ENCODE data around the gene INPP5E.

INPP5E gene

DNA sequence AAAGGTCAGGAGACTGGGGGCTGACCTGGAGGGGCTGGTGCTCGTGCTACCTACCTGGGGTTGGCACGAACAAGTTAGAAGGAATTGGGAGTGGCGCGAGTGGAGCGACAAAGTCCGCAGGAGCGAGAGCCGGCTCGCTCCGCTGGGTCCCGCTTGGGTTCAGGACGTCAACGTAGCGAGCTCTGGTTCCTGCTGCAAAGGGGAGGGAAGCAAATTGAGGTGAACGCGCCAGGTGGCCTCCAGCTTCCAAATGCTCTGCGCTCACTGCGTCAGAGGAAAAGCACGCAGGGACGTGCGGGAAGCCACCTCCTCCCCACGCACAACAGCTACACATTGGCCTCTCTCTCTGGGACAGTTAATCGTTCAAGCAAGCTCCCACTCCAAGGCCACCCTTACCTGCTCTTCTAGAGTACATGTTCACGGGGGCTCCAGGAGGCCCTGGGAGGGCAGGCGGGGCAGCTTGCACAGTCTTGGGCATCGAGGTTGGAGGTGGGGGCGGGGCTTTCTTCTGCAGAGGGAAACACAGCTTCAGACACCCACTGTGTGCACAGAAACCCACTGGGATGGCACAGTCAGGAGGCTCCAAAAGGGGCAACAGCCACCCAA, 7.6 kb upstream of the INPP5E start:
- ATAC-seq, result no peak

DNA sequence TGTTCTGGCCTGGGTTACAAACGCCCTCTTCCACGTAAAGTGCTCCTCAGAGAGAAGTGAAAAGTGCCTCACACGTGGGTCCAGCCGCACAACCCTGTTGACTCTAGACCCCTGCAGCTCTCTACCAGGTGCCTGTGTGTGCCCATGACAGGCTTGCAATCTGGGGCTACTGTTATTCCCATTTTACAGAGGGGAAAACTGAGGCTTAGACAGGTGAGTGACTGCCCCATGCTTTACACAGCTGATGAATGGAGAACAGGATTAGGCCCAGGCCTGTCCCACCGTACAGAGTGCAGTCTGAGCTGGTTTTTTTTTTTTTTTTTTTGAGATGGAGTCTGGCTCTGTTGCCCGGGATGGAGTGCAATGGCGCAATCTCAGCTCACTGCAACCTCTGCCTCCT, 6.2 kb upstream of the INPP5E start:
- no peak for ATAC-seq

DNA sequence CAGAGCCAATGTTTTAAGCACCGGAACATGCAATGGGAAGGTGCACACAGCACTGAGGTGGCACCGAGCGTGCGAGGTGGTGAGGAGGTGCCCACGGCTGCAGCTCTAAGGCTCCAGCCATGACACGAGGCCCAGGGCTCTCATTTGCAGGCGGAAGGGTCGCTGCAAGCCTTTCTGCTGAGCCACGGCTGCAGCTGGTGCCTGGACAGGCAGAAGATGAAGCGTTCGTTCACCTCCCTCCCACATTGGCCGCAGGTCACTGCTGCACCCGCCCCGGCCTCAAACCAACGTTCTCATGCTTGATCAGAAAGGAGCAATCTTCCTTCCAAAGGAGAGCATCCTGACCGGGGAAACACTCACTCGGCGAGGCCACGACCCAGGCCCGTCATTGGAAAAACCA, 4.5 kb upstream of the INPP5E start:
- ATAC-seq, result no peak

DNA sequence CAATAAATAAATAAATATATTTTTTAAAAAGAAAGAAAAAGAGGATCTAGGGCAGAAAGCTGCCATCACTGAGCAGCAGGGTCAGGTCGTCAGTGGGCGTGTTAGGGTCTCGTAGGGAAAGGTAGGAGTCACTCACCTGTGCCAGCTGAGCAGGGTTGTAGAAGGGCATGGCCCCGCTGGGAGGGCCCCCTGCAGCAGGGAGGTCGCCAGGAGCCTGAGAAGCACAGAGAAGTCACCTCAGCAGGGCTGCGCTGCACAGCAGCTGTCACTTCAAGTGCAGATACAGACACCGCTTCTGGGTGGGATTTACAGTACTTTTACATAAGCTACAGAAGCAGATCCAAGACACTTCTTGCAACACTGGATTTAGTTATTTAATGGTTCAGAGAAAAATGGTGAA, 4.0 kb upstream of the INPP5E start:
- no peak for ATAC-seq

DNA sequence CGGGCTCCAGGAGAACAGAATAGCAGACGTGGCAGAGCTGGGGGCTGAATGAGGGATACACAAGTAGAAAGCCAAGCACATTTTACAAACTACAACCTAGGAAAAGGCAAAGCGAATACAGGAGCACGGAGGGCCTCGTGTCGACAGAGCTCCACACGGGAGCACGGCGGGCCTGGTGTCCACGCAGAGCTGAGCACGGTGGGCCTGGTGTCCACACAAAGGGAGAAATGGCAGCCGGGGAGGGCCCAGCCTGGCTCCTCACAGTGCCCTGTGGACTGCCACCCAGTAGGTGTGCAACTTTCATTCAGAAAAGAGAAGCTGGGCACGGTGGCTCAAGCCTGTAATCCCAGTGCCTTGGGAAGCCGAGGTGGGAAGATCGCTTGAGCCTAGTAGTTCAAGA, 3.4 kb upstream of the INPP5E start:
- no peak for ATAC-seq

DNA sequence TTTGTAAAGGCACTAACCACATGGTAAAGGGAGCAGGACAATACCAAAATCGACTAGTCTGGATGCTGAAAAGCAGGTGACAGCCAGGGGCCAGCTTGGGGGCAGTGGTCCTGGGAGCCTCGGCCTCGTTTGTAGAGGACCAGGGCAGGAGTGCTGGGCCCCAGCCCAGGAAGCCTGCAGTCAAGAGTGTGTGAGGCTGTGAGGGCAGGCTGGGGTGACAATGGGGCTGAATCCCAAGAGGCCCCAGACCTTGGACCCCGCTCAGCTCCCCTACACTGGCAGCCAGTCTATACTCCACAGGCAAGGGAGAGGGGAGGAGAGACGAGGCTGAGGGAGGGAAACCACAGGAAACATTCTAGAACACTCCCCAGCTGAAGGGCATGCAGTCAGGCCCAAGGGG, 2.6 kb upstream of the INPP5E start:
- no peak for ATAC-seq

DNA sequence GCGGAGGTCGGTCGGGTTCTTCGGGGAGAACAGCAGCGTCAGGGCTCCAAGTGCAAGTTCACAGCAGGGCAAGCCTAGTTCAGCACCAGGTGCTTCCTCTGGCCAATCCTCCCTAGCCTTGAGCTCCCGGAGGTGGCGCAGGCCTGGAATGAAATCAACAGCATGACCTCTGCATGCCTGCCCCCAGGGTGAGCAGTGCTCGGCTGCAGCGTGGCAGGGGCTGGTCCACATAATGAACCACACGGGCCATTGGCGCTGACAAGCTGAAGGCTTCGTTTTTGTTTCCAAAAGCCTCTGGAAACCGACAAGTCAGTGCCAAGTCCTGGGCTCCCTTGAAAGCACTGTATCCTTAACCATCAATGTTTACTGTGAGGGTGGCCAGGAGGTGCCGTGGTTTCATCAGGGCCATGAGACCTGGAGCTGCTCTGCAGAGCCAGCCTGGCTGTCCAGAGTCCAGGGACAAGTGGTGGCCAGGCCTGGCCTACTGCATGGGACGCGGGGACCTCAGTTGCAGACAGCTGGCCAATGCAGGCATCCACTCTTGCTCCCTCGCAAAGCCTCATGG, 2.1 kb upstream of the INPP5E start:
- ATAC-seq, result no peak

DNA sequence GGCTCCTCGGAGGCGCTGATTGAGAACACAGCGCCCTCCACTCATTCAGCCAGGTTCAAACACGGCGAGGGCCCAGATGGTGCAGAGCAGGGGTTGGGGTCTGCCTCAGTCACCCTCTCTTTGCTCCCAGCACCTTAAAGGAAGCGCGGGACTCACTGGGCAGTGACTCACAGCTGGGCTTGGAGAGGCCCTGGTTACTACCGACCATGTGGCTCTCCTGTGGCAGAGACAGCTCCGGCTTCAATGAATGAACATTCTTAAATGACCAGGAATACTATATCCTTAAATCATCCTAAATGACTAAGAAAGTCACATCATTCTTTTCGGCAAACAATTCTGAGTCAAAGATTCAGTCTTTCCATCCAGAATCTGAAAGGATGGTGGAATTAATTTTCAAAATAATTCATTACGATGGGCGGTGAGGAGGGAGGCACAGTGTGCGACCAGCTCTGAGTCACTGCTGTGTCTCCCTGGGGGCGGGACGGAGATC, 1.6 kb upstream of the INPP5E start:
- ATAC-seq, result no peak

DNA sequence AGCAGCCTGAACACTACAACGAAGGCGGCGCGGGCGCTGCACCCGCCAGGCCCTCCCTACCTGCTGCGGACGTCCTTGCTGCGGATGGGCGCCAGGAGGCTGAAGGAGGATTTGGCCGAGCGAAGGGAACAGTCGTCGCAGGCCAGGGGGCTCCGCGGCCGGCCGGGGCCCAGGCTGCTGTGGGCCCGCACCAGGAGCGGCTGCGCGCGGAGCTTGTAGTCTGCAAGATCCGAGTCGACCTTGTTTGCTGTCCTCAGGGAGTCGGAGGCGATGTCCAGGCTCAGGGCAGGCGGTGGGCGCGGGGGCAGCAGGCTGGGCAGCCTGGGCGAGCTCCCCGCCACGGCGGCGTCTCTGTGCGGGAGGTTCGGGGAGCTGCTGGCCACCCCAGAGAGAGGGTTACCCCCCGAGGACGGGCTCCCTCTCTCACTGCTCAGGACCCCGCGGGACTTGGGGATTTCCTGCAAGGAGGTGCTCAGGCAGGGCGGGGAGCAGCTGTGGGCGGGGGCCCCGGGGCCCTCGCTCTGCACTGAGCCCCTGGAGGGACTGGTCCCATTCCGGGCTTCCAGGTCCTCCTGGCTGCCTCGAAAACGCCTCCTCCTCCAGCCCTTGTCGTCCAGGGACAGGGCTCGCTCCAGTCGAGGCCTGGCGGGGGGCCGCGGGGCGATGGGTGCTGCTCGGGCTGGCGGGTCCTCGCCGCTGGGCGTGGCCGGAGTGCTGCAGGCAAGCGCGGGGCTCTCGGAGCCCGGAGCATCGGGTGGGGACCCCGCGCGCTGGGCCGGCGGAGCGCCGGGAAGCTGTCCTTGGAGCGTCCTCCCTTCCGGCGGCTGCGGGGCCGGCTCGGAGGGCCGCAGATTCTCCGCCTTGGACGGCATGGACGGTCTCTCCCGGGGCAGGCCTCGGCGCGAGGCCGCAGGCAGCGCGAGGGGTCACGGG, 831 bp downstream of the INPP5E start:
- ATAC-seq, result peak; percentile 74 to 77

DNA sequence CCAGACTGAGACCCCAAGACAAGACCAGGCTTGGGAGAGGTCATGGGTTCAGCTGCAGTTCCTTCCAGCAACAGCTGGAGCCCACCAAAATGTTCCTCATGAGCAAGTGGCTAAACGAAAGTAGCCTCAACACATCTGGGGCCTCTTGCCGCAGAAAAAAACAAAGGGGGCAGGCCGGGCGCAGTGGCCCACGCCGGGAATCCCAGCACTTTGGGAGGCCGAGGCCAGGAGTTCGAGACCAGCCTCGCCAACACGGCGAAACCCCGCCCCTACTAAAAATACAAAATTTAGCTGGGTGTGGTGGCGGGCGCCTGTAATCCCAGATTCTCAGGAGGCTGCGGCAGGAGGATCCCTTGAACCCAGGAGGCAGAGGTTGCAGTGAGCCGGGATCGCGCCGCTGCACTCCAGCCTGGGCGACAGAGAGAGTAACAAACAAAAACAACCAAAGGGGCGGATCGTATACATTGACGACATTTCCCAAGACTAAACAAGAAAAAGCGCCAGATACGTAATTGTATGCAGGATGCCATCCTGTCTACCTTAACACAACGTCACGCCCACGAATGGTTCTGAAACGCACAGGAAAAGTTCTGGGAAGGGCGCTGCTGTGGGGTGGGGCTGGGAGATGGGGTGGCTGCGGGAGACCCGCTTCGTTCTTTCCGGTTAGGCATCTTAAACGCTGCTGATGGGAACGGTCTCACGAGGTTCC, 1.7 kb downstream of the INPP5E start:
- no peak for ATAC-seq

DNA sequence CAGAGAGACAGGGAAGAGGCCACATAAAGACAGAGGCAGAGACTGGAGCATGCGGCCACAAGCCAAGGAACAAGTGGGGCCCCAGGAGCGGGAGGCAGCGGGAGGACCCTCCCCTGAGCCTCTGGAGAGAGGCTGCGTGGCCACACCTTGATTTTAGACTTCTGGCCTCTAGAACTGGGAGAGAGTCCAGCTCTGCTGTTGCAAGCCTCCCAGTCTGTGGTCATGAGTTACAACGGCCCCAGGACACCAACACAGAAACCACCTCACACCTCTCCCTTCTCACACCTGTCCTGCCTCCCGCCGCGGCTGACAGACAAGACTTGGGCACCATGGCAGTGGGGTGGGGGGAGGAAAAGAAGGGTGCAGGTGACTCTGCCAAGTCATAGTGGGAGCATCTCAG, 2.2 kb downstream of the INPP5E start:
- ATAC-seq, result no peak

DNA sequence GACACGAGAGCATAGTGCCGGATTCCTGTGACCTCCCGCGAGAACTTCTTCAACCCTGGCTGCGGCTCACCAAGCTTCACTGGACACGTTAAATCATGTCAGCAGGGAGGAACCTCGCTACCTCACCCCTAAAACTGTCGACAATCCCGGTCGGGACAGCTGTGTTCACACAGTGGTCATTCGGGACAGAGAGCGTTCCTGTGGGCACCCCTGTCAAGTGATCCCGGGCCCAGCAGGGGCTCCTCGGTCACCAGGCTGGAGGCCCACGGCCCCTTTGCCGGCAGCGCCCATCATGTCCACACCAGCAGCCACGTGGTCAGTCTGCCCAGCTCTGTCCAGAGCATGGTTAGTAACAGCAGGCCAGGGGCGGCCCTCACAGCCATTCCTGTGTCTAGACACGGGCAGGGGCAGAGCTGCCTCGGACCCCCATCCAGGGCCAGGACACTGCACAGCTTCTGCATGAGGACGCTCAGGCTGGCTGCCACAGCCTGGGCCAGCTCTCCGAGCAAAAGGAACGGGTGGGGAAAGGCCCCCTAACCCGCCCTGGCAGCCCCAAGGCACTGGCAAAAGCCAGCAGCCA, 3.5 kb downstream of the INPP5E start:
- no peak for ATAC-seq

DNA sequence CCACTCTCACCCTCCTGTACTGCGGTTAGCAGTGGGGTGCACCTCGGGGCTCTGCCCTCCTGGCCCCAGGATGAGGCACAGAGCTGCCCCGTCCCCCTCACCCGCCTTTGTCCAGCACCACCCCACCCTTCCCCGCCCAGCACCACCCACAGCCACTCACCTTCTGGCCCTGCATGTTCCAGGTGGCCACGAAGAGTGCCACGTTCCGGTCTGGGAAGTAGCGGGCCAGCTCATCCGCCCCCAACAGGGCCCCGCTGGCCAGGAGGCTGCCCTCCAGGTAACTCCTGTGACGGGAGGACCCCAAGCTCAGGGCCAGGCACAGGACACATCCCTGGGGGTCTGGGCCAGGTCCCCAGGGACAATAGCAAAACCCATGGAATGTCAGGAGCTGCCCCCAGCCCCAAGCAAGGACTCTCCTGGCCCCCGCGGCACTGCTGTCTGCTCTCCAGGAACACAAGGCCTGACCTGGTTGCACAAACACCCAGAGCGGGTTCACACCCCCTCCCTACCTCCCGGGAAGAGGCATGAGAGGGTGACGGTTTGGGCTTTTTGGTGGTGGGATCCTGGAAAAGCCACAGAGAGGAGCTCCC, 5.0 kb downstream of the INPP5E start:
- ATAC-seq, result no peak

DNA sequence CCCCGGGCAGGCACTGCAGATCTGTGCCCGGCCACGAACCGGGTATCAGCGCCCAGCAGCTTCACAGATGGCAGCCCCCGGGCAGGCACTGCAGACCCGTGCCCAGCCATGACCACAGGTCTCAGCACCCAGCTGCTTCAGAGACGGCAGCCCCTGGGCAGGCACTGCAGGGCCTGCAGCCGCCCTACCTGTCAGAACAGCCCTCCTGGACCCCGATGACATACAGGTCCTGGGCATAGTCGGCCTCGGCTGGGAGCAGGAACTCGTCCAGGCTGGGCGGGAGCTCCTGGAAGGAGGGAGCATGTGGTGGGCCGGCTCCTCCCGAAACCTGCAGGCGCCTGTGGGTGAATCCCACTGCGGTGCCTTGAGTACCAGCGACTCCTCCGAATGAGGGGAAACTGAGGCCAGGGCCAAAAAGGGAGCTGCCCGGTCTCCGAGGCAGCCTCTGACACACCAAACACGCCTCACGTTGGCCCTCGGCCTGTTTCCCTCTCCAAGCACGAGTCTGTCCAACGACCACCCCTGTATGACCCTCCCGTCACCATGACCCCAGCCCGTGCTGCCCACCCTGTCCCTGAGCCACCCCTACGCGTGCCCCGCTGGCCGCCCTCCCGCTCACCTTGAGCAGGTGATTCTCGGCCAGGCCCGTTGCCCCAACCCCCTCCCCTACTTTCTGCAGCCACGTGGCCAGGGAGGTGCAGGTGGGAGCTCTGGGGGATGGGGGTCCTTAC, 5.6 kb downstream of the INPP5E start:
- no peak for ATAC-seq

DNA sequence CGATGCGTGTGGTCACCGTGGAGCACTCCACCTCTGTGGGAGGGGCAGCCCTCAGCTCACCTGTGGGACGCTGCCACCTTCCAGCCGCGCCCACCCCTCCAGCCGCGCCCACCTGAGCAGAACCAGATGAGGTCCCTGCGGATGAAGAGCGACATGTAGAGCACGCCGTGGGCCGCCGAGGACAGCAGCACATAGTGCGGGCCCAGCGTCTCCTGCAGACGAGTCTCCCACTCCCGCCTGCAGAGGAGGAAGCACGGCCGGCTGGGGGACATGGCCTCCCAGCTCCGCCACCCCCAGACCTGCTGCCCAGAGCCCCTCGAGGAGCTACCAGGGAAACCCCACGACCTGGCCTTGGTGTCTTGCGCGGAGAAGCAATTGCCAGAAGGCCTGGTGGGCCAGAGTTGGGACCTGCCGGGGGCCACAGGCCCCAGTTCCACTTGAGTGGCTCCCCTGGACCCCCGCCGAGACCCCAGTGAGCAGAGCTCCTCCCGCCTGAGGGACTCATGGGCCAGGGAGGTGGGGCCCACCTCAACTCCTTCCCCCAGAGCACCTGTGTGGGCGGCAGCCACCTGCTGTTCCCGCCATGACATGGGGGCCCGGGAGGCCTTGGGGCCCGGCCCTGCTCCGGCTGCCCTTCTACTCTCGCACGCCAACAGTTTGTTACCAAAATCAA, 6.5 kb downstream of the INPP5E start:
- no peak for ATAC-seq

DNA sequence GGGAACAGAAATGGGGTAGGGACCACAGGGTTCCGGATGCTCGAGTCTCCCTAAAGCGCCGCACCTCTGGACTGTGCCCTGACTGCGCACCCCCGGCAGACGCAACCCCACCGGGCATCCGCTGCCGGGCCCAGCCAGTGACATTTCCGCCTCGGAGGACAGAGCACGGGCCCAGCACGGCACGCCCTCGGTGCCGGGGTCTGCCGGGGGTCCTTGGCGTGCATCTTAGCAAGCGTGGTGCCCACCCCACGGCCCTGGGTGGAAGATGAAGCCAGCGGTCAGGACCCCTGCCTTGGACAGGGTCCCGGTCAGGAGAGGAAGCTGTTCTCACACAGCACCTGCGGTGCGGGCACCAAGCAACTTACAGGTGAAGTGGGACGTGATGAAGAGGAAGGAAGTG, 7.1 kb downstream of the INPP5E start:
- ATAC-seq, result no peak

DNA sequence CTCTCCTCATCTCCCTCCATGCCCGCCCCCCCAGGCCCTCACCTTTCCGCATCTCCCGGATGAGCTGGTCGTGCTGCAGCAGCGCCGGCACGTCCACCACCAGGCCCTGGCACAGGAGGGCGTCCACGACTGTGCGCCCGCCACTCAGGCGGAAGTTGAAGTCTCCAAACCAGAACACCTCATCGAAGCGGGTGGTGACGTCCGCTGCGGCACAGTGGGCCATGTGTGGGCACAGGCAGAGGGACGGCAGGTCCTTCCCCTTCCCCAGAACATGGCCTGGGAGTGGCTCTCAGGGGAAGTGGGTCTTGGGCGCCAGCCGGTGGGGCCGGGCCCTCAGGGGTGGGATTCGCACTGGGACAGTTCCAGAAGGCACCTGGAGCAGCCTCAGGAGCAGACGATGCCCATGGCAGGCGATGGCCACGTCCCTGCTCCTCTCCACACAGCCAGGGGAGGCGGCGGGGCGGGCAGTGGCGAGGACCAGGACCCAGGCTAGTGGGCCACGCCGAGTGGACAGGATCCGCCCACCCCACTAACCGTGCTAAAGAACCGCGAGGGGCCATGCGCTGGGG, 7.8 kb downstream of the INPP5E start:
- ATAC-seq, result no peak

DNA sequence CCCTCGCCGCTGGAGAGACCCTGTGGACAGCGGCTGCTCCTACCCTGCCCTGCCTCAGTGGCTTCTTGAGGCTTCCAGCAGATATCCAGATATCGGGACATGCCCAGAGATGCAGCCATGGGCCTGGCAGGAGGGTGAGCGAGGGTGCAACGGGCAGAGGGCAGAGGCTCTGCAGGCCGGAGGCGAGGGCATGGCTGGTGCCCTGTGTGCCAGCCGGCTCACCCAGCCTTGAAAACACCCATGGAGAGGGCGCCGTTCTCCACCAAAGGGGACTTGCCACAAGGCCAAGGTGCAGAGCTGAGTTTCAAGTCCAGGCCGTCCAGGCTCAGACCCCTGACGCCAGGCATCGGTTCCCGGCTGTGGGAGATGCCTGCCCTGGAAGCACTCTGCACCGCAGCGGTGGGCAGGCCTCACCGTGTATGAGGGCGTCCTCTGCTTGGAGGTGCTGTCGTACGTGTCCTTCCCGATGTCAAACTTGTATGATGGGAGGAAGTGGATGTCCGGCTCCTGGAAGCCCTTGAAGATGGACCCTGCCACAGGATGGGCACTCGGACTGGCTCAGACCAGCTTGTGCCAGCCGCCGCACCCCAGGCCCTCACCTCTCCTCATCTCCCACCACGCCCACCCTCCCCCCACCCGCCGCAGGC, 8.9 kb downstream of the INPP5E start:
- no peak for ATAC-seq

DNA sequence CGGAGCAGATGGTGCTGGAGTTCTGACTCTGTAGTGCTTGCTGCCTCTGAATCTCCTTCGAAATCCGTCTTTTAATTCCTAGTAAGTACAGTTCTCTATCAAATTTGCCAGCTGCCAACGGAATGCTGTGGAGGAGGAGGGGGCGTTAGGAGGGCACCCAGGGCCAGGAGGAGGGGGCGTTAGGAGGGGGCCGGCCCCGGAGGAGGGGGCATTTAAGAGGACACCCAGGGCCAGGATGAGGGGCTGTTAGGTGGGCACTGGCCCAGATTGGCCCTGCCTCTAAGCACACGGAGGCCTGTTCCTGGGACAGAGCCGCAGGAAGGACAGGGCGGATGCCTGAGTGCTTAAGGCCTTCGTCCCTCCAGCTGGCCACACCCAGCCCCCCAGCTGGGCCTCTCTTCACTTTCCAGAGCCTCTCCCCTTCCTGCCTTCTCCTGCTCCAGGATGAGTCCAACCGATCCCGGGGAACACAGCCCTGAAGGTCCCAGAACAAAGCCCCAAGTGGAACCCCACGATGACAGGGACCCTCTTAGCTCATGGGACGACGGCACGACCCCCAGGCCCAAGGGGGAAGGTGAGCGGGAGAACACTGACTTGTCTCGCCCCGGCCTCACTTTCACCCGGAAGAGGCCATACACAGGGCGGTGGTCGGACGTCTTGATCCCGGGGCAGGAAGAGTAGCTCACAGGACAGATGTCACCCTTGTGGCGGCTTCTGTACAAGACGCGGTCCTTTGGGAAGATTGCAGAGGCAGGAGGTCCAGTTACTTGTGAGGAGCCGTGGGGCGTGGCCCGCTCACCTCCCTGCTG, 9.8 kb downstream of the INPP5E start:
- ATAC-seq, result no peak
